Calu3 (cell line): ENCODE results near the gene SOAT1. TPM values are rescaled to one million over a fixed set of nuclear protein-coding genes. Genes with fewer than 3 reads are reported as not detected.

ENCODE experiments used
- BruUV-seq: library from RNA; stranded (reverse); fragments of 400-500 nt; replicated peaks from 2 replicates; lab custom pipeline; 2021; lab: Mats Ljungman, UMichigan
- CTCF ChIA-PET: fragments of 300-600 bp; sonication (Branson Sonifier 250); formaldehyde crosslinking; loops from one replicate; lab custom pipeline; 2022; ENCODE audit warnings: antibody characterized with exemption; lab: Charles Lee
- DNase-seq: peaks from one replicate; pipeline ENCODE4 v3.0.0; 2022
- H3K27ac Mint-ChIP-seq: one replicate; pipeline ENCODE4 v1.8.0; 2022; ENCODE audit warnings: mixed read lengths; ENCODE audit not compliant: unreplicated experiment
- H3K27me3 Mint-ChIP-seq: one replicate; pipeline ENCODE4 v1.8.0; 2022; ENCODE audit warnings: mixed read lengths; ENCODE audit not compliant: unreplicated experiment
- H3K36me3 Mint-ChIP-seq: one replicate; pipeline ENCODE4 v1.8.0; 2022; ENCODE audit warnings: mild to moderate bottlenecking, moderate library complexity, mixed read lengths; ENCODE audit not compliant: insufficient read depth, unreplicated experiment
- H3K4me1 Mint-ChIP-seq: one replicate; pipeline ENCODE4 v1.8.0; 2022; ENCODE audit warnings: mild to moderate bottlenecking, low read depth, mixed read lengths; ENCODE audit not compliant: unreplicated experiment
- H3K4me3 Mint-ChIP-seq: one replicate; pipeline ENCODE4 v1.8.0; 2022; ENCODE audit warnings: mild to moderate bottlenecking, low read depth, moderate library complexity, mixed read lengths; ENCODE audit not compliant: unreplicated experiment
- H3K9me3 Mint-ChIP-seq: one replicate; pipeline ENCODE4 v1.8.0; 2022; ENCODE audit warnings: low read depth, mixed read lengths; ENCODE audit not compliant: unreplicated experiment
- intact Hi-C: fragments of 100-400 bp; cut with micrococcal nuclease; formaldehyde crosslinking; loops from one replicate; pipeline ENCODE4 v1.10.0; 2022; ENCODE audit not compliant: unreplicated experiment
- total RNA-seq: library from RNA; stranded (reverse); gene quantifications from 2 replicates; pipeline ENCODE4 v1.2.3, GENCODE V29; 2022
- TF ChIP-seq, protein P1 (sequence below): fragments of 200-600 bp; IDR thresholded peaks from one replicate; pipeline ENCODE4 v1.8.0; 2022; ENCODE audit warnings: antibody characterized with exemption; ENCODE audit not compliant: unreplicated experiment

Gene SOAT1
- total RNA-seq, 1 experiment from 2014 or later = 190 TPM

DNA sequence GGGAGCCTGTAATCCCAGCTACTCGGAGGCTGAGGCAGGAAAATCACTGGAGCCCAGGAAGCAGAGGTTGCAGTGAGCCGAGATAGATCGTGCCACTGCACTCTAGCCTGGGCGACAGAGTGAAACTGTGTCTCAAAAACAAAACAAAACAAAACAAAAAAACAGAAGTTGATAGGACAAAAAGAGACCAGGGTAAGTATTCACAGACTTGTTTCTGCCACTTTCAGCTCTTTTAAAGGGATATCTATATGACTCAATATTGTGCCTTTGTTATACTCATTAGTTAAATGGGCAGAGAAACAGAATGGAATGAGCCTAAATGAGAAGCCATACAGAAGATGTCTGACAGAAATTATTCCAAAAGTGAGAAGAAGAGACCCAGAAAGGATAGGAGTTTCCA lies 41.0 kb upstream of the SOAT1 start:
- Mint-ChIP-seq H3K4me3 (no peak overlapping the region), H3K27ac (no peak overlapping the region), H3K27me3 (no peaks in the 10 kb centered on the region), H3K9me3 (no peaks in the 10 kb centered on the region), H3K36me3 (no peaks in the 10 kb centered on the region), H3K4me1 (no peaks in the 10 kb centered on the region)
- no peak for DNase-seq
- intact Hi-C loops = loop anchor here (5.0 kb wide), 1 partner anchor 345 kb away; no protein-coding TSS in a partner anchor
- TF ChIP-seq, protein P1, sequence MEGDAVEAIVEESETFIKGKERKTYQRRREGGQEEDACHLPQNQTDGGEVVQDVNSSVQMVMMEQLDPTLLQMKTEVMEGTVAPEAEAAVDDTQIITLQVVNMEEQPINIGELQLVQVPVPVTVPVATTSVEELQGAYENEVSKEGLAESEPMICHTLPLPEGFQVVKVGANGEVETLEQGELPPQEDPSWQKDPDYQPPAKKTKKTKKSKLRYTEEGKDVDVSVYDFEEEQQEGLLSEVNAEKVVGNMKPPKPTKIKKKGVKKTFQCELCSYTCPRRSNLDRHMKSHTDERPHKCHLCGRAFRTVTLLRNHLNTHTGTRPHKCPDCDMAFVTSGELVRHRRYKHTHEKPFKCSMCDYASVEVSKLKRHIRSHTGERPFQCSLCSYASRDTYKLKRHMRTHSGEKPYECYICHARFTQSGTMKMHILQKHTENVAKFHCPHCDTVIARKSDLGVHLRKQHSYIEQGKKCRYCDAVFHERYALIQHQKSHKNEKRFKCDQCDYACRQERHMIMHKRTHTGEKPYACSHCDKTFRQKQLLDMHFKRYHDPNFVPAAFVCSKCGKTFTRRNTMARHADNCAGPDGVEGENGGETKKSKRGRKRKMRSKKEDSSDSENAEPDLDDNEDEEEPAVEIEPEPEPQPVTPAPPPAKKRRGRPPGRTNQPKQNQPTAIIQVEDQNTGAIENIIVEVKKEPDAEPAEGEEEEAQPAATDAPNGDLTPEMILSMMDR = no peak
- CTCF ChIA-PET = interaction anchor here (0.7 to 1.8 kb wide), 5 partner anchors 35 to 825 kb away, joined by 3 to 13 read pairs (median 5); partner anchors contain the start of gene SOAT1
- no TSS peak for BruUV-seq

DNA sequence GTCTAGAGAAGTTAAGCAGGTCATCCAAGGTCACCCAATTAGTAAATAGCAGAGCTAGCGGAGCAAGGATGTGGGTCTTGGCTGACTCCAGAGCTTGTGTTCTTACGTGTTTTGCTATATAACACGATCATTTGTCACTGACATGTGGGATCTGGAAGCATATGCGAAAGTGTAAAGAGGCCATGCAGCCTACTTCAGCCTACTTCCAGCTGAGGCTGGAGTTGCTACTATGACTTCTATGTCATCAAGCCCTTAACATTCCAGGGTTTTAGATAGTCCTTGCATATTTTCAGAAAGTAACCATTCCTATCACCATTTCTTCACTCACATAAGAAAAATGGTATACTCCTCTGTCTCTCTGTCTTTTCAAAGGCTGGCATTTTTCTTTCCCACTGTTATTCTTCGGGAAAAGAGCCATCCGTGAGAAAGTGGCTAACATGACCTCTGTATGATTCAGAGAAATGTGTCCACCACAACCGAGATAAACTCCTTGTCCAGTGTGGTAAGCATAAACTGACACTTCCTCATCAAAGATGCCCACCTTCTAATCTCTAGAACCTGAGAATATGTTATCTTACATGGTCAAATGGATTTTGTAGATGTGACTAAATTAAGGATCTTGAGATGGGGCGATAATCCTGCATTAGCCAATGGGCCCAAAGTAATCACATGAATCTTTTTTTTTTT lies 40.2 kb upstream of the SOAT1 start:
- intact Hi-C loops = loop anchor here (5.0 kb wide), 1 partner anchor 344 kb away; no protein-coding TSS in a partner anchor
- Mint-ChIP-seq H3K27me3 (no peaks in the 10 kb centered on the region), H3K4me3 (no peak overlapping the region), H3K4me1 (no peaks in the 10 kb centered on the region), H3K27ac (no peak overlapping the region), H3K36me3 (no peaks in the 10 kb centered on the region), H3K9me3 (no peaks in the 10 kb centered on the region)
- TF ChIP-seq, protein P1 = no peak
- CTCF ChIA-PET = no interaction called here
- BruUV-seq = no TSS peak
- DNase-seq = no peak

DNA sequence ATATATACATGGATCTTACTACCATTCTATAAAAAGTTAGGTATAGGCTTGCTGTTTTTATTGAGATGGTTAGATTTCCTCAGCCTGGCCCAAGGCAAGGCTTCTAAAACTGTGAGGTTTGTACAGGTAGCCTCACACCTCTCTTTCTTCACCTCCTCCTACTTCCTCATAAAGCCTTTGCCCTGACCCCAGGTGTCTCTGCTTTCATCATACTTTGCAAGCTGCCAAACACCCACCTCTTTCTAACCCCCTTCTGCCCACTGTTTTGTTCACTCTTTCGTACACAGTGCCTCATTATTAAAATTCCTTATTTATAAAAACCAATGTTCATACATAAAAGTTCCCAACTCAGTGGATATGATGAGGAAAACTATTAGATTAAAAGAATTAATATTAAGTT lies 31.4 kb upstream of the SOAT1 start:
- Mint-ChIP-seq H3K27ac (no peak overlapping the region), H3K4me1 (no peaks in the 10 kb centered on the region), H3K36me3 (no peaks in the 10 kb centered on the region), H3K27me3 (no peaks in the 10 kb centered on the region), H3K4me3 (no peak overlapping the region), H3K9me3 (no peaks in the 10 kb centered on the region)
- CTCF ChIA-PET = no interaction called here
- TF ChIP-seq, protein P1 = no peak
- intact Hi-C loops = no loop called here
- no TSS peak for BruUV-seq
- no peak for DNase-seq

DNA sequence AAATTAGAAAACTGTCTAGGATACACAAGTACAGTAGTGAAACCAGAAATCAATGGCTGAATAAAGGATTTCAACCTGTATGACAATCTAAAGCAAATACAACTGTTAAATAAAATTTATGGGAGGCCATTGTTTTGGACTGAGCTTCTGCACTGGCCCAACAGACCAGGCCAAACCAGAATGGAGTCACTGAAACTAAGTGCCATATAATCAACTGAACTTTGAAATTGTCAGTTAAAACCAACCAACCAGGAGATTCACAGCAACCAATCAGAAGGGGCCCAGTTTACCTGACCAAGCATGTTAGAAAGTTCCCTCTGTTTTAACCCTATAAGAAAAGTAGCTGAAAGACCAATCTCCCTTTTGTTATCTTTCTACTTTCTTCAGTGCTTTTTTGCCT lies 30.5 kb upstream of the SOAT1 start:
- H3K4me3 Mint-ChIP-seq = no peak overlapping the region
- BruUV-seq = no TSS peak
- no peaks in the 10 kb centered on the region for H3K4me1 Mint-ChIP-seq
- H3K9me3 Mint-ChIP-seq = no peaks in the 10 kb centered on the region
- no peak overlapping the region for H3K27ac Mint-ChIP-seq
- intact Hi-C loops = no loop called here
- H3K36me3 Mint-ChIP-seq = no peaks in the 10 kb centered on the region
- no peaks in the 10 kb centered on the region for H3K27me3 Mint-ChIP-seq
- CTCF ChIA-PET = interaction anchor here (0.5 kb wide), 1 partner anchor 15 kb away, joined by 3 read pairs; no protein-coding TSS in a partner anchor
- DNase-seq = no peak
- TF ChIP-seq, protein P1 = no peak
